Ammon's horn (tissue), 1 donor: ENCODE measurements around the gene TRPM2.

ENCODE experiments used
- DNase-seq: peaks from one replicate; pipeline ENCODE4 v3.0.0-alpha.2; 2016; ENCODE audit warnings: low spot score

TRPM2 gene

DNA sequence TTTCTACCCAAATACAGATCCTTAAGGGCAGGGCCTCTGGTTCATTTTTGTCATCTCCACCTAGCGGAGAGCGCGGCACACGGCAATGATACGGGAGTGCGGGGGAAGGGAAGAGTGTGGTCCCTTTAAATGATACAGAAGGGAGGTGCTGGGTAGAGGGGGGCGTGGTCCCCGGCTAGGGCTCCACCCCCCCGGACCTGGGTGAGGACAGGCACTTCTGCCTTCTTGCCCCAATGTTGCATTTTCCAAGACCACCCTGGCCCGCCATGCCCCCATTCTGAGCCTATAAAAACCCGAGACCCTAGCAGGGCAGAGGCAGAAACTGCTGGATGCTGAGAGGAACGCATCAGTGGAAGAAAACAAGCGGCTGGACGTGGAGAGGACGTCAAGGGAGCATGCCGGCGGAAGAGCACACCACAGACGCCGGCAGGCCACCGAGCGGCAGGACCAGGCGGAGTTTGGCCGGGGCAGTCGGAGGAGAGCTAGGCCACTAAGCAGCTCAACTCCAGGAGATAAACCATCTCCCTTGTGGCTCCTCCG, 131.9 kb downstream of the TRPM2 start:
- no peak for DNase-seq

DNA sequence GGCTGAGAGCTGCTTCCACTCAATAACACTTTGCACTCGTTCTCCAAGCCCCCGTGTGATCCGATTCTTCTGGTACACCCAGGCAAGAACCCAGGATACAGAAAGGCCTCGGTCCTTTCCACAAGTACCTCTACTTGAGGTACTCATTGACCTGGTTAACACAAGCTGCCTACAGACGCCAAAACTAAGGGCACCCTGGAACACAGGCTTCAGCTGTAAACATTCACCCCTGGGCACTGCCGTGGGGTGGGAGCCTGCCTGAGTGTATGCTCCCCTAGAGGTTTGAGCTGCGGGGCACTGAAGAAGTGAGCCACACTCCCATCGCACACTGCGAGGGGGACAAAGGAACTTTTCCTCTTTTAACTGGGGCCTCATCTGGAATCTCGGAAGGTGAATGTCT, 132.4 kb downstream of the TRPM2 start:
- no peak for DNase-seq

DNA sequence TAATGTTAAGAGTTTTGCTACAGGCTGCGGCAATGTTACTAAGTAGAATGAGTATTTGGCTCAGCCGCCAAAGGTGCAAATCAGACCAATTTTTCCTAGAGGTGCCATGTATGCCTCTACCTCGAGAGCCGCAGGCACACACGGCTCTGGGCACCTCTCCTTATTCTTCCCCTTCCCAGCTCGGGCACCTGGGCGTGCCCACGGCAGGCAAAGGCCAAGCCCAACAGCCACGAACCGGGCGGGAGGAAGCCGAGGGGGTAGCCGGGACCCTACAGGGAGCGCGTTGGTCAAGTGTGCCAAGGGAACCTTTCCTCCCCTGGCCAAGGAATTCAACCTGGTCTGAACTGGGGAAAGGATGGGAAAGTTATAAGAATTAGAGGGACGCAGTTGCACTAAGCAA, 132.9 kb downstream of the TRPM2 start:
- DNase-seq = no peak

DNA sequence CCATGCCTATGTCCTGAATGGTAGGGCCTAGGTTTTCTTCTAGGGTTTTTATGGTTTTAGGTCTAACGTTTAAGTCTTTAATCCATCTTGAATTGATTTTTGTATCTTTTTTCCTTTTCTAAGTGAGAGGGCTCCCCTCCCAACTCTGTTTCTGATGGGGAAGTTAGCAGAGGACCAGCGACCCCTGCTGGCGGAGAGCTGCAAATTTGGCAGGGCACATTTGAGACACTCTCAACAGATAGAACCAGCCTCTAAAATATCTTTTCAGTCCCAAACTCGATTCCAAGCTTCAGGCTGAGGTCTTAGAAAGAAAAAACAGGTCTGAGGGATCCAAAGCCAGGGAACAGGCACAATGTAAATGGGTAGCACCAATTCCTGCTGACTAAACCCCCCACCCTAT, 134.4 kb downstream of the TRPM2 start:
- DNase-seq = no peak

DNA sequence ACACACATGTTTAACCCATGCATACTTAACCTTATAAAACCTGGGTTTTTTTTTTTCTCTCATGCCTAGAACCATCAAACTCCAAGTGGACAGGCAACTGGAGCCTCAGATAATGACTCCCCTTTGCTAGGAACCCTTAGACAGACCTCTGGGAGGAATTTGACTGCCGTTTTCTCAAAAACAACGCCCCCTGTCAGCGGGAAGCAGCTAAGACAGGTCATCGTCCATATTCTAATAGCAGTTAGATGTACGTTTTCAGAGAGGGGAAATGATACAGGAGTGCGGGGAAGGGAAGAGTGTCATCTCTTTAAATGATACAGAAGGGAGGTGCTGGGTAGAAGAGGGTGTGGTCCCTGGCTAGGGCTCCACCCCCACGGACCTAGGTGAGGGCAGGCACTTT, 136.5 kb downstream of the TRPM2 start:
- DNase-seq = no peak

DNA sequence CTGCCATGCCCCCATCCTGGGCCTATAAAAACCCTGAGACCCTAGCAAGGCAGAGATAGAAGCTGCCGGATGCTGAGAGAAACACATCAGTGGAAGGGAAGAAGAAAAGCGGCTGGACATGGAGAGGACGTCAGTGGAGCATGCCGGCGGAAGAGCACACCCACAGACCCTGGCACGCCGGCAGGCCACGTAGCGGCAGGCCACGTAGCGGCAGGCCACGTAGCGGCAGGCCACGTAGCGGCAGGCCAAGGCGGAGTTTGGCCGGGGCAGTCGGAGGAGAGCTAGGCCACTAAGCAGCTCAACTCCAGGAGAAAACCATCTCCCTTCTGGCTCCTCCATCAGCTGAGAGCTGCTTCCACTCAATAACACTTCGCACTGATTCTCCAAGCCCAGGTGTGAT, 137.0 kb downstream of the TRPM2 start:
- no peak for DNase-seq

DNA sequence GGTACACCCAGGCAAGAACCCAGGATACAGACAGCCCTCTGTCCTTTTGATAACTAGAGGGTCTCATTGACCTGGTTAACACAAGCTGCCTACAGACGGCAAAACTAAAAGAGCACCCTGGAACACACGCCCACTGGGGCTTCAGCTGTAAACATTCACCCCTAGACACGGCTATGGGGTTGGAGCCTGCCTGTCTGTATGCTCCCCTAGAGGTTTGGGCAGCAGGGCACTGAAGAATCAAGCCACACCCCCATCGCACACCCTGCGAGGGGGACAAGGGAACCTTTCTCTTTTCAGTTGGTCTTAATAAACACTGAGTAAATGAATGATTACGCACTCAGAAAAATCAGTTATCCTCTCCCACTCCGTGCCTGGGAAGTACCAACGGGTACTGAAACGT, 137.4 kb downstream of the TRPM2 start:
- no peak for DNase-seq
